ENCODE data around the gene VASH2.

VASH2 gene

DNA sequence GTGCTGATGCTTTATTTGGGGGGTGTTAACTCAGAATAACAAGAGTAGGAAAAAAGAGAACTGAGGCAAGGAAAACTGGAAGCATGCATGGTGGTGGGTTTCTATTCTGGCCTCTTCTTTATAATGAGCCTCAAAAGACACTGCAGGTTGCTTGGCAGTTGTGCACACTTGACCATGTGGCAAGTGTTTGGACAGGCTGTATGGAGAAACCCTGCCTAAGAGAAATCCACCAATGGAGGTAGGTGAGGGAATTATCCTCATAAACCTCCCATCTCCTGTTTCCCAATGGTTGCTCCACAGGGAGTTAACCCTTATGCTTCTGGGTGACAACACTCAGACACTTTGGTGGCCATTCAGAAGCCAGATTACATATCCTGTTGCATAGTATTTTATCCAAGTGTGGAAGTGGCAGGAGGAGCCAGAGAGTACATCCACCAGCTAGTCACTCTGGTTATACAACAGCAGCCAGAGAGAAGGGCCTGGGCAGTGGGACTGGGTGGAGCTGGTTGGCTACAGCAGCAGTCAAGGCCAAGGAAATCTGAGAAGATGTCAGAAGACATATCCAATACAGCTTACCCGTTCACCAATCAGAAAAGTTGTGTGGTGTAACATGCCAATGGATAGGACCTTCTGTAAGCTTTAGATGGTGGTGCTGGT lies 16.4 kb upstream of the VASH2 start:
- TF ChIP-seq, protein P1, sequence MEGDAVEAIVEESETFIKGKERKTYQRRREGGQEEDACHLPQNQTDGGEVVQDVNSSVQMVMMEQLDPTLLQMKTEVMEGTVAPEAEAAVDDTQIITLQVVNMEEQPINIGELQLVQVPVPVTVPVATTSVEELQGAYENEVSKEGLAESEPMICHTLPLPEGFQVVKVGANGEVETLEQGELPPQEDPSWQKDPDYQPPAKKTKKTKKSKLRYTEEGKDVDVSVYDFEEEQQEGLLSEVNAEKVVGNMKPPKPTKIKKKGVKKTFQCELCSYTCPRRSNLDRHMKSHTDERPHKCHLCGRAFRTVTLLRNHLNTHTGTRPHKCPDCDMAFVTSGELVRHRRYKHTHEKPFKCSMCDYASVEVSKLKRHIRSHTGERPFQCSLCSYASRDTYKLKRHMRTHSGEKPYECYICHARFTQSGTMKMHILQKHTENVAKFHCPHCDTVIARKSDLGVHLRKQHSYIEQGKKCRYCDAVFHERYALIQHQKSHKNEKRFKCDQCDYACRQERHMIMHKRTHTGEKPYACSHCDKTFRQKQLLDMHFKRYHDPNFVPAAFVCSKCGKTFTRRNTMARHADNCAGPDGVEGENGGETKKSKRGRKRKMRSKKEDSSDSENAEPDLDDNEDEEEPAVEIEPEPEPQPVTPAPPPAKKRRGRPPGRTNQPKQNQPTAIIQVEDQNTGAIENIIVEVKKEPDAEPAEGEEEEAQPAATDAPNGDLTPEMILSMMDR (IDR thresholded peaks at IDR 0.05; ENCODE audit: borderline replicate concordance, control extremely low read depth, extremely low read depth, insufficient read depth, missing control alignments): no peak
- no peak for DNase-seq (ENCODE audit: low spot score)
- in situ Hi-C loops (cut with MboI; ENCODE audit: low sequenced_read_pairs, unreplicated experiment): no loop called here

DNA sequence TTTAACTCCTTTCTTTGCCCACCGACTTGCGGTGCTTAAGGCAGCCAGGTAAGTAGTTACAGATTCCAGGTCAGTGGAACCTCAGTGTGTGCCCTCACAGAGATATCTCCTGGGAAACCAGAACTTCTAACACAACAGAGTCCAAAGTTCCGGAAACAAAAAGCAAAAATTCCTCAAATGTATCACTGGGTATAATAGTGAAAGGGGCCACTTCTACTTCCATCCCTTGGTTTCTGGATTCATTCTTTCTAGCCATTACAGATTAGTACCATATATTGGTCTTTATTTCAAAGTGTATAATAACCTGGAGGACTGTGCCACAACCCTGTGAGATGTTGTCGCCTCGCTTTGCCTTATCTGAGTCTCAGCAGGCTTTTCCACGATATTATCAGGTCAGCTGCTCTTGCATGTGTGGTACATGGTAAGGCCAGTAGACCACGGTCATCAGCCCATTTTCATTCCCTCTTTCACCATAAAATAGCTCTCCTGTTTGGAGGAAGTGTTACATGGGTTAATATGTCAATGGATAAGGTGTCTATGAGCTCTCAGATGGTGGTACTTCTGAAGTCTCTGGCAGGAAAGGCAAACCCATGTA lies 14.9 kb upstream of the VASH2 start:
- in situ Hi-C loops (cut with MboI; ENCODE audit: low sequenced_read_pairs, unreplicated experiment): no loop called here
- no peak for DNase-seq (ENCODE audit: low spot score)
- TF ChIP-seq, protein P1 (IDR thresholded peaks at IDR 0.05; ENCODE audit: borderline replicate concordance, control extremely low read depth, extremely low read depth, insufficient read depth, missing control alignments): no peak

DNA sequence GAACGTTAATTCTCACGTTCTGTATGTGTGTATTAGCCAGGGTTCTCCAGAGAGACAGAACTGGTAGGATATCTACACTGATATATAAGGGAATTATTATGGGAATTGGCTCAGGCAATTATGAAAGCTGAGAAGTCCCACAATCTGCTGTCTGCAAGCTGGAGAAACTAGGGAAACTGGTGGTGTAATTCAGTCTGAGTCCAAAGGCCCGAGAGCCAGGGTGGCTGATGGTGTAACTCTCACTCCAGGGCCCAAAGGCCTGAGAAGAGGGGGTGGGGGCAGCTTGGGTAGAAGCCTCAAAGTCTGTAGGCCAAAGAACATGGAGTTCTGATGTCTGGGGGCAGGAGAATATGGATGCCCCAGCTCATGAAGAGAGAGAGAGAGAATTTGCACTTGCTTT lies 13.3 kb upstream of the VASH2 start:
- in situ Hi-C loops (cut with MboI; ENCODE audit: low sequenced_read_pairs, unreplicated experiment): no loop called here
- TF ChIP-seq, protein P1 (IDR thresholded peaks at IDR 0.05; ENCODE audit: borderline replicate concordance, control extremely low read depth, extremely low read depth, insufficient read depth, missing control alignments): no peak
- DNase-seq (ENCODE audit: low spot score): no peak

DNA sequence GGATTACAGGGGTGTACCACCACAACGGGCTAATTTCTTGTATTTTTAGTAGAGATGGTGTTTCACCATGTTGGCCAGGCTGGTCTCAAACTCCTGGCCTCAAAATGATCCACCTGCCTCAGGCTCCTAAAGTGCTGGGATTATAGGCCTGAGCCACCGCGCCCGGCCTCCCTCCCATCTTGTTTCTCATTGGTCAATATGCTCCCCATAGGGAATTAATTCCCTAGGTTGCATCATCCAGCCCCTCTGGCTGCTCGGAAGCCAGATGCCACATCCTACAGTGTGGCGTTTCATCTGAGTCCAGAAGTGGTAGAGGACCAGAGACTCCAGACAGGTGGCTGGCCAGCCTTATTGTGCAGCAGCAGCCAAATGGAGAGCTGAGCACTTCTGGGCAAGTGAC lies 11.5 kb upstream of the VASH2 start:
- no peak for DNase-seq (ENCODE audit: low spot score)
- in situ Hi-C loops (cut with MboI; ENCODE audit: low sequenced_read_pairs, unreplicated experiment): no loop called here
- TF ChIP-seq, protein P1 (IDR thresholded peaks at IDR 0.05; ENCODE audit: borderline replicate concordance, control extremely low read depth, extremely low read depth, insufficient read depth, missing control alignments): no peak

DNA sequence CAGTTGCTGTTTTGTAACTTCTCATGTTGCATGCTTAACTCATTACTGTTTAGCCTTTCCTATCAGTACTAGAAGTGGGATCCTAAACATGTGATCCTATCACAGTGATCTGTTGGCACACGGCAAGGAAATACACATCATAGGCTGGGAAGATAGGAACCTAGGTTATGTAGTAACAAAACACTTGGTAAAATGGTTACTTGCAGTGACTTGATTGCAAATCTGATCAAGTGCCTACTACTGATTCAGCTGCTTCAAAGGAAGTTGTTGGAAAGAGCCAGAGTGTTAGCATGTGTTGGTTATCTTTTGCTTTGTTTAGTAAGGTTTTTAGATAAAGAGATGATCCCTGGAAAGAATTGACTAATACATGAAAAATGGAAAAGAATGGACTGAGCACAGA lies 8.9 kb upstream of the VASH2 start:
- TF ChIP-seq, protein P1 (IDR thresholded peaks at IDR 0.05; ENCODE audit: borderline replicate concordance, control extremely low read depth, extremely low read depth, insufficient read depth, missing control alignments): no peak
- in situ Hi-C loops (cut with MboI; ENCODE audit: low sequenced_read_pairs, unreplicated experiment): no loop called here
- no peak for DNase-seq (ENCODE audit: low spot score)

DNA sequence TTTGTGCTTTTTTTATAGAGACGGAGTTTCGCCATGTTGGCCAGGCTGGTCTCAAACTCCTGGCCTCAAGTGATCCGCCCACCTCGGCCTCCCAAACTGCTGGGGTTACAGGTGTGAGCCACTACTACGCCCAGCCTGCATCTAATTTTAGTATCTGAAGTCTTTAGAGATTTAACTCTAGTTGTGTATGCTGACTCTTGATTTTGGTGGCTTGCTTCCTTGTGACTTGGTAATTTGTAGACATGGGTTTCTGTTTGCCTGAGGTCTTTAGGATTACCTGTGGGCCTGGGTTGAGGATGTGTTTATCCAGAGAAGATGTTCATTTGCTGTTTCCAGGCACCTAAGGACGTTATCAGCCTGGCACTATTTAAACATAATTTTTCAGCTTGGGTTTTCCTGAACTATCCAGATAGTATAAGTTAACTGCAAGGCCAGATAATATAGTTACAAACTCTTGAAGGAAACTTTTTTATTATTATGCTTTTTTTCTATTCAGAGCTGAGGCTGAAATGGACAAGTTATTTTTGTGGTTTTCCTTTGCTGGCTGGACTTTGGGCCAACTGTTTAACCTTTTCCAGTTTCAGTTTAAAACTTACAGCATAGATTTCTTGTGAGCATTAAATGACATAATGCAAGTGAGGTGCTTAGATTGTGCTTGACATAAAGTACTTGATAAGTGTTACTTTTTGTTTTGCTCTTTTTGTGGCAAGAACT lies 7.5 kb upstream of the VASH2 start:
- no peak for DNase-seq (ENCODE audit: low spot score)
- in situ Hi-C loops (cut with MboI; ENCODE audit: low sequenced_read_pairs, unreplicated experiment): no loop called here
- TF ChIP-seq, protein P1 (IDR thresholded peaks at IDR 0.05; ENCODE audit: borderline replicate concordance, control extremely low read depth, extremely low read depth, insufficient read depth, missing control alignments): no peak
